Adrenal gland (tissue), 12 donors: ENCODE results near the gene MIGA2. TPM values are rescaled to one million over a fixed set of nuclear protein-coding genes. Genes with fewer than 3 reads are reported as not detected.

Source experiments
- DNase-seq, 7 donors: peaks; one replicate each; pipeline ENCODE4 v3.0.0-alpha.2; 2019 to 2020
- H3K27ac ChIP-seq, 5 donors: fragments of 200-600 bp; sonication (generic) in 4 of 5; 1 replicate in 3 of 5; 2 replicates in 2 of 5; pipeline versions ENCODE4 v1.5.1 to v1.8.0; 2016 to 2020; ENCODE audit warnings: mild to moderate bottlenecking in 1 of 5
- H3K27me3 ChIP-seq: fragments of 200-600 bp; 2 replicates; pipeline ENCODE4 v1.8.0; 2021
- H3K36me3 ChIP-seq, 2 donors: fragments of 200-600 bp; replicated peaks in 1 of 2; 1 replicate in 1 of 2; 2 replicates in 1 of 2; pipeline versions ENCODE4 v1.5.1 to v1.8.0; 2018 to 2022
- H3K4me1 ChIP-seq, 2 donors: fragments of 200-600 bp; replicated peaks in 1 of 2; 1 replicate in 1 of 2; 2 replicates in 1 of 2; pipeline versions ENCODE4 v1.5.1 to v1.8.0; 2018 to 2021
- H3K4me3 ChIP-seq, 4 donors: fragments of 200-600 bp; sonication (generic) in 3 of 4; one replicate each; pipeline ENCODE4 v1.5.1; 2016 to 2018
- H3K9me3 ChIP-seq, 3 donors: fragments of 200-600 bp; sonication (generic) in 1 of 3; replicated peaks in 1 of 3; 1 replicate in 2 of 3; 2 replicates in 1 of 3; pipeline versions ENCODE4 v1.5.1 to v1.8.0; 2016 to 2021
- CTCF ChIP-seq, 6 experiments: fragments of 450-650 bp in 4 of 6; fragments of 200-600 bp in 2 of 6; sonication (generic) in 1 of 6; IDR thresholded peaks; 1 replicate in 5 of 6; 2 replicates in 1 of 6; pipeline versions ENCODE4 v1.5.1 to v1.8.0; 2016 to 2021; ENCODE audit warnings: antibody characterized with exemption in 6 of 6, mild to moderate bottlenecking in 2 of 6, moderate library complexity in 1 of 6
- POLR2A ChIP-seq, 2 donors: fragments of 450-650 bp; IDR thresholded peaks; one replicate each; pipeline ENCODE4 v1.6.1; 2017; ENCODE audit warnings: antibody characterized with exemption in 2 of 2, mild to moderate bottlenecking in 2 of 2, moderate library complexity in 1 of 2
- WGBS, 4 donors: extraction: QIAGEN DNeasy Blood & Tissue Kit in 2 of 4; methylation state at CpG; one replicate each; pipeline versions ENCODE4 v1.1.5 to v1.1.7; 2013 to 2017; 5-methylcytosine and 5-hydroxymethylcytosine counted together
- intact Hi-C, 2 donors: fragments of 100-400 bp; cut with DNase I; formaldehyde crosslinking; loops; one replicate each; pipeline versions ENCODE4 v1.14.1 to v1.15.0; 2022 to 2023
- polyA plus RNA-seq, 3 donors: library from polyadenylated mRNA; stranded (reverse); fragments of 200-250 nt in 2 of 3; fragments of 350-450 nt in 1 of 3; fragmentation: Illumina TruSeq in 1 of 3; extraction: RNeasy Lipid Tissue Mini Kit (QIAGEN cat#74804) in 1 of 3; gene quantifications; one replicate each; pipeline ENCODE4 v1.2.3, GENCODE V29; 2013 to 2014
- total RNA-seq, 9 donors: library from RNA; depleted of rRNA in 4 of 9; stranded (reverse); fragments of >200 nt in 4 of 9; fragments of 120-200 nt in 1 of 9; fragmentation: NEBNext Ultra II Directional in 1 of 9; extraction: Animal tissue kit (Norgen Biotek cat#: 25700) in 1 of 9; gene quantifications; one replicate each; pipeline versions ENCODE4 v1.1.0 to v1.2.4, GENCODE V29; 2013 to 2023
- donor health status: healthy with polysubstance abuse.
- donor health status: Bipolar disorder and iron deficiency.
- donor health status: DM: yes; HTN: yes; CAD: no.
- donor health status: DM: no; HTN: no; CAD: no.
- donor health status: DM: no; HTN: no; CAD: no.
- donor health status: DM: yes; HTN: yes; CAD: no.

MIGA2 gene
- total and polyA plus RNA-seq, 12 donors = 8.9 to 74.6 (median 43.7) TPM

DNA sequence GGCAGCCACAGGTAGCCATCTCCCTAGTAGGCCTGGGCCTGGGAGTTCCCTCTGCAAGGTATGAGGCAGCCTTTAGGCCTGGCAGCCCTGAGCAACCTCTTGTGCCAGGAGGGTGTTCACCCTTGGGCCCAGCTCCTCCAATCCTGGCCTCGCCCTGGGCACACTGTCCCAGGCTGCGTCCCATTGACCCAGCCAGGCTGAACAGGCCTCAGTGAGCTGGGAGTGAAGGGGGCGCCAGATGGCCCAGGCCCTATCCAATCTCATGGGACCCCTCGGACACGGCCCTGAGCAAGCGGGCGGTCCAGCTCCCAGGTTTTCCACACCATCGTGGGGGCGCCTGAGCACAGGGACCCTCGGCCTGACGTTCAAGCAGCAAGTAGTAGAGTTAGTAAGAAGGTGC is 22.8 kb upstream of the MIGA2 start:
- intact Hi-C loops = no loop called here
- Histone ChIP-seq H3K27ac (no peak overlapping the region), H3K27me3 (no peaks in the 10 kb centered on the region), H3K9me3 (no peaks in the 10 kb centered on the region), H3K4me3 (no peak overlapping the region), H3K4me1 (no peaks in the 10 kb centered on the region), H3K36me3 (peaks cover 0 to 39% of the 10 kb centered on the region in 2 donors)
- WGBS, 4 donors = 92 to 98% (median 94%) methylated on average over 6 to 11 of the region's 11 CpGs
- TF ChIP-seq POLR2A (IDR thresholded peaks at IDR 0.05) (no peak), CTCF (IDR thresholded peaks at IDR 0.05) (no peak)
- no peak for DNase-seq

GRCh38 chr9:129014124-129014523 is 22.3 kb upstream of the MIGA2 start:
- no peak for TF ChIP-seq CTCF (IDR thresholded peaks at IDR 0.05)
- TF ChIP-seq POLR2A (IDR thresholded peaks at IDR 0.05) = no peak
- no peak for DNase-seq
- Histone ChIP-seq H3K27ac (no peak overlapping the region), H3K4me1 (no peaks in the 10 kb centered on the region), H3K27me3 (no peaks in the 10 kb centered on the region), H3K9me3 (no peaks in the 10 kb centered on the region), H3K4me3 (no peak overlapping the region), H3K36me3 (peaks cover 0 to 39% of the 10 kb centered on the region in 2 donors)
- intact Hi-C loops = no loop called here
- 87 to 95% (median 93%) methylated on average over 4 to 11 of the region's 11 CpGs for WGBS, 4 donors

DNA sequence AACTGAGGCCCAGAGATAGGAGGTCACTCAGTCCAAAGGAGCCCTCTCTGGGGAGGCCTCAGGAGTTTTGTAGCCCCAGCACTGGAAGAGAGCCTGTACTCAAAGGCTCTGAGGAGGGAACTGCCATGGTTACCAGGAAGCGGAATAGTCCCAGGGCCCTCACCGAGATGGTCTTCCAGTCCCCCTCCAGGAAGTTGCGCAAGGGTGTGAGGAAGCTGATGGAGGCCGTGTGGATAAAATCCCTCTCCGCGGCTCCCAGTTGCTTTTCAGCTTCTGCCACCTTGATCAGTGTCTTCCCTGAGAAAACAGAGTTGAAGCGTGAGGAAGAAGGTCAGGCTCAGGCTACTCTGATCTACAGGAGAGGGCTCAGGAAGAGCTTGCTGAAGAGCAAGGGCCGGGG is 21.8 kb upstream of the MIGA2 start:
- DNase-seq = no peak
- TF ChIP-seq POLR2A (IDR thresholded peaks at IDR 0.05) = no peak
- TF ChIP-seq CTCF (IDR thresholded peaks at IDR 0.05) = no peak
- Histone ChIP-seq H3K9me3 (no peaks in the 10 kb centered on the region), H3K4me3 (no peak overlapping the region), H3K4me1 (no peaks in the 10 kb centered on the region), H3K27ac (no peak overlapping the region), H3K36me3 (peaks cover 0 to 43% of the 10 kb centered on the region in 2 donors), H3K27me3 (no peaks in the 10 kb centered on the region)
- WGBS, 4 donors = 68 to 83% (median 77%) methylated on average over 5 to 8 of the region's 8 CpGs
- intact Hi-C loops = no loop called here

- TF ChIP-seq POLR2A (IDR thresholded peaks at IDR 0.05) (no peak), CTCF (IDR thresholded peaks at IDR 0.05) (no peak)
- intact Hi-C loops = no loop called here
- peaks cover 13 to 24% of the 10 kb centered on the region in 2 donors for H3K4me1 ChIP-seq
- no peaks in the 10 kb centered on the region for H3K9me3 ChIP-seq
- H3K27me3 ChIP-seq = no peaks in the 10 kb centered on the region
- H3K4me3 ChIP-seq = no peak overlapping the region
- WGBS, 4 donors = 50 to 70% (median 60%) methylated on average over 7 to 8 of the region's 8 CpGs
- H3K27ac ChIP-seq = peak overlapping the region in 4 of 5 donors; percentile 32 to 76 (median 54)
- H3K36me3 ChIP-seq = peaks cover 0 to 4% of the 10 kb centered on the region in 2 donors
- DNase-seq = peak in 6 of 7 donors; percentile 43 to 78 (median 66)
These were observed 15.3 kb upstream of the MIGA2 start for GRCh38 chr9:129021091-129021490.
